Adipocyte (in vitro differentiated cells): ENCODE measurements around the gene METTL16.

Experiments
- DNase-seq: peaks from one replicate; pipeline ENCODE4 v3.0.0-alpha.2; 2015; ENCODE audit warnings: low read depth
- H3K27me3 ChIP-seq: replicated peaks from 2 replicates; pipeline ENCODE4 v1.7.0; 2013; ENCODE audit warnings: mild to moderate bottlenecking, low read length, moderate library complexity; ENCODE audit not compliant: control insufficient read depth, insufficient read depth
- H3K36me3 ChIP-seq: 2 replicates; pipeline ENCODE4 v1.7.0; 2013; ENCODE audit warnings: low read length, mild to moderate bottlenecking, moderate library complexity; ENCODE audit not compliant: control insufficient read depth, insufficient read depth, severe bottlenecking
- H3K4me1 ChIP-seq: 2 replicates; pipeline ENCODE4 v1.7.0; 2013; ENCODE audit warnings: mild to moderate bottlenecking, low read length, moderate library complexity; ENCODE audit not compliant: control insufficient read depth, insufficient read depth
- H3K4me3 ChIP-seq: 2 replicates; pipeline ENCODE4 v1.7.0; 2013; ENCODE audit warnings: mild to moderate bottlenecking, low read length, moderate library complexity
- H3K9ac ChIP-seq: 2 replicates; pipeline ENCODE4 v1.7.0; 2013; ENCODE audit warnings: mild to moderate bottlenecking, low read length, moderate library complexity
- H3K9me3 ChIP-seq: 2 replicates; pipeline ENCODE4 v1.7.0; 2013; ENCODE audit warnings: mild to moderate bottlenecking, low read length, moderate library complexity; ENCODE audit not compliant: control insufficient read depth

METTL16 gene

DNA sequence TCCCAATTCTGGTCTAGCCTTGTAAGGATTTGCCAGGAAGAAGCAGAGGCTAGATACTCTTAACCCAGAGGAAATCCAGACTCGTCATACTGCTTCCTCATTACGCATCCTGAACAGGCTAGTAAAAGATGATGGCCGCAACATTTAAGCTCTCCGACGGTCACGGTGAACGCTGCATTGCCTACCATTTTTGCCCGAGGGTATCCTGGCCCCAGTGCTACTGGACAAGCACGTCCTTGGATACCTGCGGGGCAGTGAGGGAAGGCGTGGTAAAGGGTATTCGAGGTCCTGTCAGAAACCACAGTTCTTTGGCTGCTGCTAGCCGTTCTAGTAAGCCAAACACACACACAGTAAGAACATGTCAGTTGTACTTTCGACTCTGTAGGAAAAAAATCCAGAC, 36.6 kb downstream of the METTL16 start:
- no peak for DNase-seq
- peaks cover 44% of the 10 kb centered on the region for H3K36me3 ChIP-seq
- H3K4me1 ChIP-seq: no peaks in the 10 kb centered on the region
- H3K4me3 ChIP-seq: no peak overlapping the region
- H3K27me3 ChIP-seq: no peaks in the 10 kb centered on the region
- H3K9me3 ChIP-seq: no peaks in the 10 kb centered on the region
- no peak overlapping the region for H3K9ac ChIP-seq

DNA sequence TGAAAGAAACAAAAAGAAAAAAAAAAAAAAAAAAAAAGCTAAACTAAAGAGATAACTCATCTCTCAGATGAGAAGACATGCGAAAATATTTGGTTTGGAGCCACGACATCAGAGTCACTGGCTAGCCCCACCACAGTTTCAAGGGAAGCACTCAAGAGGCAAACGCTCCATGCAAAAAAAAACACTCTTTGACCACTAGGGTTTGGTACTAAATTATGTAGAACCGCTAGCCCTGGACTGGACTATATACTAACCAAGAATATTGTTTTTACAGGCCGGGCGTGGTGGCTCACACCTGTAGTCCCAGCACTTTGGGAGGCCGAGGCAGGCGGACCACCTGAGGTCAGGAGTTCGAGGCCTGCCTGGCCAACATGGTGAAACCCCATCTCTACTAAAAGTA, 37.3 kb downstream of the METTL16 start:
- no peak overlapping the region for H3K4me3 ChIP-seq
- H3K27me3 ChIP-seq: no peaks in the 10 kb centered on the region
- H3K9ac ChIP-seq: no peak overlapping the region
- H3K9me3 ChIP-seq: no peaks in the 10 kb centered on the region
- H3K4me1 ChIP-seq: no peaks in the 10 kb centered on the region
- no peak for DNase-seq
- H3K36me3 ChIP-seq: peaks cover 47% of the 10 kb centered on the region

DNA sequence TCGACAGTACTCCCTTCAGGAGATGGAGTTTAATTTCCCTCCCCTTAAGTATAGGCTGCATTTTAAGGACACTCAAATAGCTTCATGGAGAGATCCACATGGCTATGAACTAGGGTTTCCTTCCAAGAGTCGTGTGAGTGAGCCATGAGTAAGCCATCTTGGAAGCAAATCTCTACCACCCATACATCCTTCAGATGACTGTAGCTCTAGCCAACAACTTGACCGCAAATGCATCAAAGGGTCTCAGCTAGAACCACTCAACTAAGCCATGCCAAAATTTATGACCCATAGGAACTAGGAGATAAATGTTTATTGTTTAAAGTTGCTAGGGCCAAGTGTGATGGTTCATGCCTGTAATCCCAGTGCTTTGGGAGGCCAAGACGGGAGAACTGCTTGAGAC, 43.4 kb downstream of the METTL16 start:
- H3K4me3 ChIP-seq: no peak overlapping the region
- H3K9me3 ChIP-seq: no peaks in the 10 kb centered on the region
- peaks cover 42% of the 10 kb centered on the region for H3K36me3 ChIP-seq
- no peak overlapping the region for H3K9ac ChIP-seq
- DNase-seq: no peak
- H3K27me3 ChIP-seq: no peaks in the 10 kb centered on the region
- no peaks in the 10 kb centered on the region for H3K4me1 ChIP-seq

DNA sequence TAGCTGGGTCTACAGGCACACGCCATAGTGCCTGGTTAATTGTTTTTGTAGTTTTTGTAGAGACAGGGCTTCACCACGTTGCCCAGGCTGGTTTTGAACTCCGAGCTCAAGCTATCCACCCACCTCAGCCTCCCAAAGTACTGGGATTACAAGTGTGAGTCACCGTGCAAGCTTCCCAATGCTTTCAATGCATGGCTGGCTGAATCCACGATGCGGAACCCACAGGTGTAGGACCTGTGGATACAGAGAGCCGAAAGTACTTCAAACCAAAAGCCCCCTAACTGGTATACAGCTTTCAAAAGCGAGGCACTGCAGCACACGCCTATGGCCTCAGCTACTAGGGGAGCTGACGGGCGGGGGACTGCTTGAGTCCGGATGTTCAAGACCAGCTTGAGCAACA, 44.8 kb downstream of the METTL16 start:
- Histone ChIP-seq H3K36me3 (peaks cover 49% of the 10 kb centered on the region), H3K4me1 (no peaks in the 10 kb centered on the region), H3K9ac (no peak overlapping the region), H3K27me3 (no peaks in the 10 kb centered on the region), H3K9me3 (no peaks in the 10 kb centered on the region), H3K4me3 (no peak overlapping the region)
- no peak for DNase-seq

DNA sequence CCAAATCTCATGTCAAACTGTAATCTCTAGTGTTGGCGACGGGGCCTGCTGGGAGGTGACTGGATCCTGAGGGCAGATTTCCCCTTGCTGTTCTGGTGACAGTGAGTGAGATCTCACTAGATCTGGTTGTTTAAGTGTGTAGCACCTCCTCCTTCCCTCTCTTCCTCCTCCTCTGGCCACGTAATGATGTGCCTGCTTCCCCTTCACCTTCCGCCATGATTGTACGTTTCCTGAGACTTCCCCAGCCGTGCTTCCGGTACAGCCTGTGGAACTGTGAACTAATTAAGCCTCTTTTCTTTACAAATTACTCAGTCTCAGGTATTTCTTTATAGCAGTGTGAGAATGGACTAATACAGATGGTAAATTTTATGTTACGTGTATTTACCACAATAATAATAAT, 49.2 kb downstream of the METTL16 start:
- no peaks in the 10 kb centered on the region for H3K9me3 ChIP-seq
- H3K27me3 ChIP-seq: no peaks in the 10 kb centered on the region
- peaks cover 37% of the 10 kb centered on the region for H3K36me3 ChIP-seq
- H3K9ac ChIP-seq: no peak overlapping the region
- DNase-seq: no peak
- H3K4me3 ChIP-seq: no peak overlapping the region
- H3K4me1 ChIP-seq: peaks cover 9% of the 10 kb centered on the region

DNA sequence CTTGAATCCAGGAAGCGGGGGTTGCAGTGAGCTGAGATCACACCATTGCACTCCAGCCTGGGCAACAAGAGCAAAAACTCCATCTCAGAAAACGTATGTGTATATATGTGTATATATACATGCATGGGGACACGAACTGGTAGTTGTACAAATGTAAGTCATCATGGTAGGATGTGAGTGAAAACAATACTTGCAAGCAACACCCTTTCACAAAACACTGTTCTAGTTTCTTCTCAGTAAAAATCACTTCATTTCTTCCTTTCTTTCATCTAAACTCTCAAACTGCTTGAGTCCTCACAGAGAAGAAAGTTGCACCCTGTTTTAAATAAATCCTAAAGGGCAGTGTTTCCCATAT, 51.8 kb downstream of the METTL16 start:
- H3K4me3 ChIP-seq: no peak overlapping the region
- no peak for DNase-seq
- H3K9ac ChIP-seq: no peak overlapping the region
- H3K9me3 ChIP-seq: no peaks in the 10 kb centered on the region
- peaks cover 9% of the 10 kb centered on the region for H3K4me1 ChIP-seq
- H3K36me3 ChIP-seq: peaks cover 32% of the 10 kb centered on the region
- no peaks in the 10 kb centered on the region for H3K27me3 ChIP-seq

DNA sequence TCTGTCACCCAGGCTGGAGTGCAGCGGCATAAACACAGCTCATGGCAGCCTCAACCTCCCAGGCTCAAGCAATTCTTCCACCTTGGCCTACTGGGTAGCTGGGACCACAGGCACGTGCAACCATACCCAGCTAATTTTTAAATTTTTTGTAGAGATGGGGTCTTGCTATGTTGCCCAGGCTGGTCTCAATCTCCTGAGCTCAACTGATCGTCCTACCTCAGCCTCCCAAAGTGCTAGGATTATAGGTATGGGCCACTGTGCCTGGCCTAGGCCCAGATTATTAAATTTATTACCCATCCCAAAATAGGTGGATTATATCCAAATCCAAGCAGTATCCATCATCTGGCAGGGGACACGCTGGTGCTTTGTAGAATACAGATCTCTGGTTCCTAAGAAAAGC, 53.8 kb downstream of the METTL16 start:
- Histone ChIP-seq H3K4me1 (peaks cover 15% of the 10 kb centered on the region), H3K4me3 (no peak overlapping the region), H3K9ac (no peak overlapping the region), H3K36me3 (peaks cover 18% of the 10 kb centered on the region), H3K9me3 (no peaks in the 10 kb centered on the region), H3K27me3 (no peaks in the 10 kb centered on the region)
- DNase-seq: no peak

DNA sequence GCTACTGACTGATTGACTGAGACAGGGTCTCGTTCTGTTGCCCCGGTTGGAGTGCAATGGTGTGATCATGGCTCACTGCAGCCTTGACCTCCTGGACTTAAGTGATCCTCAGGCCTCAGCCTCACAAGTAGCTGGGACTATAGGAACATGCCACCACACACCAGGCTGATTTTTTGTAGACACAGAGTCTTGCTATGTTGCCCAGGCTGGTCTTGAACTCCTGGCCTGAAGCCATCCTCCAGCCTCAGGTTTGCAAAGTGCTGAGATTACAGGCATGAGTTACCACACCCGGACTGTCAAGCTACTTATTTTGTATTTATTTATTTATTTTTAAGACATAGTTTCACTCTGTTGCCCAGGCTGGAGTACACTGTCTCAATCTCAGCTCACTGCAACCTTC, 55.2 kb downstream of the METTL16 start:
- no peaks in the 10 kb centered on the region for H3K27me3 ChIP-seq
- H3K36me3 ChIP-seq: peaks cover 5% of the 10 kb centered on the region
- H3K4me1 ChIP-seq: peaks cover 30% of the 10 kb centered on the region
- H3K4me3 ChIP-seq: no peak overlapping the region
- H3K9me3 ChIP-seq: no peaks in the 10 kb centered on the region
- DNase-seq: no peak
- no peak overlapping the region for H3K9ac ChIP-seq

DNA sequence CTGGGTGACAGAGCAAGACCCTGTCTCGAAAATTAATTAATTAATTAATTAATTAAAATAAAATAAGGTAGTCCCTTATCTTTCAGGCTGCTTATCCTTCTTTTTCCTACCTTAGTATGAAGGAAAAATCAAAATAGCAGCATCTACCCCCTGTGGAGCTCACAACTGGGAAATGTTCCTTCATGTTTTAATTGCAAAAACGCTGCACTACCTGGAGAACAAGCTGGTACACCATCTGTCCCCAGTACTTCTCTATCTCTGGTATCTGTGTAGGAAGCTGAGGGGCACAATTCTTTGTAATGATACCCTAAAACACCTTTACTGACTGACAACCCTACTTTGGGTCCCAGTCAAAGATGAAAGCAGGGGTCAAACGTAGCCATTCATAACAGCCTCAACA, 55.7 kb downstream of the METTL16 start:
- Histone ChIP-seq H3K9ac (no peak overlapping the region), H3K27me3 (no peaks in the 10 kb centered on the region), H3K4me3 (no peak overlapping the region), H3K9me3 (no peaks in the 10 kb centered on the region), H3K36me3 (peaks cover 2% of the 10 kb centered on the region), H3K4me1 (peaks cover 34% of the 10 kb centered on the region)
- DNase-seq: no peak

DNA sequence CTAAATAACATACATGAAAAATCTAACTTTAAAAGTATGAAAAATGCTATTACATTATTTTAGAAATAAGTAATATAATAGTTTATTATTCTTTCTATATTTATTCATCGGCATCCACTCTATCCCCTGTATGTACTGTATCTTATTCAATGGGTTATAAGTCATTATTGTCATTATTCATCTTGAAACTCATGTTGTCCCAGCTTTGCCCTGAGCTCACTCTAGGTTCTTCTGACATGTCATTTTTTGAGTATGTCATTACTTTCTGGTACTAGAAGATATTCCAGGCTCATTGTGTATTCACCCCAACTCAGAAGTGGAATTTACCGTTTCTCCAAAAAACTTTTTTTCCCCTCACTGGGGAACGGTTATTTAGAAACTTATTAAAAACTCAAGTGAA, 57.8 kb downstream of the METTL16 start:
- no peak overlapping the region for H3K4me3 ChIP-seq
- peaks cover 37% of the 10 kb centered on the region for H3K4me1 ChIP-seq
- no peak overlapping the region for H3K9ac ChIP-seq
- H3K27me3 ChIP-seq: no peaks in the 10 kb centered on the region
- H3K36me3 ChIP-seq: no peaks in the 10 kb centered on the region
- H3K9me3 ChIP-seq: no peaks in the 10 kb centered on the region
- DNase-seq: no peak

DNA sequence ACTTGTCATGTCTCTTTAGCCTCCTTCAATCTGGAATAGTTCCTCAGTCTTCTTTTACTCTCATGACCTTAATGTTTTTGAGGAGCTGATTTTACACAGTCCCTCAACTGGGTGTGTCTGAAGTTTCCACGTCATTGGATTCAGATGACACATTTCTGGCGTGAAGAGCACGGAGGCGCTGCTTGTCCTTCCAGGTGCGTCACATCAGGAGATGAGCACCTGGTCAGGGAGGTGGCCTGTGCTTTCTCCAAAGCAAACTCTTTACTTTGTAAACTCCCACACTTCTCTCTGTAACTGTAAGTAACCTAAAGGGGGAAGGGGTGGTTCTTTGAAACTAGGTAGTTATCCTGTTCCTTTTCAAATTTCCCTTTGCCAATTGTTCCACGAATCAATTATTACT, 58.4 kb downstream of the METTL16 start:
- Histone ChIP-seq H3K36me3 (no peaks in the 10 kb centered on the region), H3K9ac (peak overlapping the region; percentile 40), H3K27me3 (no peaks in the 10 kb centered on the region), H3K9me3 (no peaks in the 10 kb centered on the region), H3K4me1 (peaks cover 37% of the 10 kb centered on the region), H3K4me3 (no peak overlapping the region)
- DNase-seq: no peak

DNA sequence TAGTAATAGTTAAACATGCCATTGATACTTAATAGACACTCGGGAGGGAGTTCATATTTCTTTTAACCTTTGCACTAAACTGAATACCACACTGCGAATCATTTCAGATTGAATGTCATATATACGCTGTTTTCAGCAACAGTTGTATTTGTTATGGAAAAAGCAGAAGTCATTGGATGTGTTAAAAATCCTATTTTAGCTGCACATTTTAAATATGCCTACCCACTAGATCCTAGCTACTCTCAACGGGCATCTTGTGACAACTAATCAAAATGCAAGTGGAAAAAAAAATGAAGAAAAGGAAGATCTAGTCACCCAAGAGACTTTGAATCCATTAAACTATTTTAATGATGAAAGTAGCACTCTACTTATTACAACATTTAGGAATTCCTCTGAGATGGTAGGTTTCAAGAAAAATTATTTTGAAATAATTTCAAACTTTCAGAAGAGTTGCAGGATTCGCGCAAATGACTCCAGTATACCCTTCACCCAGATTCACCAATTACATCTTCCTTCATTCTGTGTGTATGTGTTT, 59.4 kb downstream of the METTL16 start:
- no peaks in the 10 kb centered on the region for H3K36me3 ChIP-seq
- H3K9ac ChIP-seq: peak overlapping the region; percentile 40
- H3K4me3 ChIP-seq: no peak overlapping the region
- no peaks in the 10 kb centered on the region for H3K27me3 ChIP-seq
- peaks cover 37% of the 10 kb centered on the region for H3K4me1 ChIP-seq
- no peaks in the 10 kb centered on the region for H3K9me3 ChIP-seq
- no peak for DNase-seq
